ENCODE results near the gene HOXA11. TPM values are rescaled to one million over a fixed set of nuclear protein-coding genes. Genes with fewer than 3 reads are reported as not detected.

Gene HOXA11
- not detected for total RNA-seq

GRCh38 chr7:27185013-27185853 is at the start of gene HOXA11:
TSS of gene HOXA11 (minus strand) at chr7:27185232. CDS start at chr7:27185144, 88 bp downstream.
- Histone ChIP-seq H3K4me3 (ENCODE audit: low read length) (peak within 1 kb of the TSS; percentile 12), H3K9me3 (ENCODE audit: low read depth, low read length) (no peaks in the 10 kb centered on the region), H3K4me1 (ENCODE audit: insufficient read depth, low read length) (peaks cover 57% of the 10 kb centered on the region), H3K27me3 (ENCODE audit: insufficient read depth, low read length) (peaks cover 98% of the 10 kb centered on the region)

GRCh38 chr7:27229448-27229847 is 44.4 kb upstream of the HOXA11 start:
- Histone ChIP-seq H3K4me1 (ENCODE audit: insufficient read depth, low read length) (no peaks in the 10 kb centered on the region), H3K4me3 (ENCODE audit: low read length) (no peak overlapping the region), H3K9me3 (ENCODE audit: low read depth, low read length) (no peaks in the 10 kb centered on the region), H3K27me3 (ENCODE audit: insufficient read depth, low read length) (peaks cover 66% of the 10 kb centered on the region)

DNA sequence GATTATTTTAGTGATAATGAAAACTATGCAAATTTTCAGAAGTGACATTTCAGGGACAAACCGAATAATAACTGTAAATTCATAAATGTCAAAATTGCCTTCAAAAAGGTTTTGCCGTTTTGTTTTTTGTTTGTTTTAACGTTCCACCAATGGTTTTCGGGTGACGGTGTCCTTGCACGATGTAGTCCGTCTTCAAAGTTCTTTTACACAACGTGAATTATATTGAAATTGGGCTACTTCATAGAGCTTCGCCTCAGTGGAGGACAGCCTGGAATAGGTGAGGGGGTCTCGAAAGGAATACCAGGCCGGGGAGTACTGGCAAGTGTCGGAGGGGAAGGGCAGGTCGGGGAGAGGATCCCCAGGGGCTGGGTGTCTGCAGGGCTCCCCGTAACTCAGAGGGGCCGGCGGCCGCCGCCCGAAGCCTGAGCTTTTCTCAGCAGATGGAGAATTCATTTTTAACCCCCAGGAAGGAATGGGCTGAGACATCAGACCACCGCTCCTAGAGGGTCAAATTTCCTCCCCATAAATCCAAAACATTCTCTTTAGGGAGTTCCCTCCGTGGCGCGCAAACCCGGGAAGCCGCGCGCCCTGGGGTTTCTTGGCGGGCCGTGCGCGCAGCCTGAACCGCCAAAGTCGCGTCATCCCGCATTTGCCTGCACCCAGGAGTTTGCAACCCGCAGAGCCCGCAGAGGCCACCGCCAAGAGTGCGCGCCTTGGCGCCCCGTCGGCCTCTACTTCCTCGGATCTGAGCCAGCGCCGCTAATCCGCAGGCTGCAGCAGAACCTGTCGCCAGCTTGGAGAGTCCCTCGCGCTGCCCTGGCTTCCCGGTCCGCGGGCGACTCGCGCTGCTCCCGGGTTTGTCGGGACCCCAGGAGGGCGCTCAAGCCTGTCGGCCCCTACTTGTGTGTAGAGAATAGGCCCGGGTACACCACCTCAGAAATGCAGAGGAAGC is 40.2 kb upstream of the HOXA11 start:
- Histone ChIP-seq H3K4me1 (ENCODE audit: insufficient read depth, low read length) (peaks cover 5% of the 10 kb centered on the region), H3K27me3 (ENCODE audit: insufficient read depth, low read length) (peaks cover 88% of the 10 kb centered on the region), H3K9me3 (ENCODE audit: low read depth, low read length) (no peaks in the 10 kb centered on the region), H3K4me3 (ENCODE audit: low read length) (no peak overlapping the region)

- no peak overlapping the region for H3K4me3 ChIP-seq (ENCODE audit: low read length)
- no peaks in the 10 kb centered on the region for H3K9me3 ChIP-seq (ENCODE audit: low read depth, low read length)
- H3K27me3 ChIP-seq (ENCODE audit: insufficient read depth, low read length) = peaks cover 92% of the 10 kb centered on the region
- peaks cover 6% of the 10 kb centered on the region for H3K4me1 ChIP-seq (ENCODE audit: insufficient read depth, low read length)
Observed at GRCh38 chr7:27223941-27224575, 39.0 kb upstream of the HOXA11 start.

DNA sequence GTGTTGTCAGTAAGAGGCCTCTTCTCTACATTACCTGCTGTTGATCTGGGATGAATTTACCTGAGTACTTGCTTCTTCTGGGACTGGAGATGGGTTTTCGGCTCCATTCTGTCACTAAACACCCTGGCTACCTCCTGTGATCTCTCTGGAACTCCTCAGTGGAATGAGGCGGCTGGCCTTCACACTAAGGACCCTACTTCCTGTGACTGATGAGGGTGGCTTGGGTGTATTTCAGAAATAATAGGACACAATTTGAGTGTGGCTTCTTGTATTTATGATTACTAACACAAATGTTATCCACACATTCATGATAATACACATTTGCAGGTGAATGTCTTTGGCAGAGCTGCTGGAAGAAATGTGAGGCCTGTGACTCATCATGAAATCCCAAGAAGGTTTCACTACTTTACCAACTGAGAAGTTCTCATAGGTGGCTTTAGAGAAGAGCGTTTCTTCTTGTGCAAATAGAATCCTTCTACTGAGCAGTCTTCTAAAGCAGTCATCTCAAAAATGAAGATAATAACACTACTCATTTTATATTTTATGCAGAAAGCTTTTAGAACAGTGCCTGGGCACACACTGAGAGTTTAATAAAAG is 36.3 kb upstream of the HOXA11 start:
- Histone ChIP-seq H3K27me3 (ENCODE audit: insufficient read depth, low read length) (peaks cover 95% of the 10 kb centered on the region), H3K4me3 (ENCODE audit: low read length) (no peak overlapping the region), H3K4me1 (ENCODE audit: insufficient read depth, low read length) (peaks cover 6% of the 10 kb centered on the region), H3K9me3 (ENCODE audit: low read depth, low read length) (no peaks in the 10 kb centered on the region)

- Histone ChIP-seq H3K9me3 (ENCODE audit: low read depth, low read length) (no peaks in the 10 kb centered on the region), H3K27me3 (ENCODE audit: insufficient read depth, low read length) (peaks cover 91% of the 10 kb centered on the region), H3K4me3 (ENCODE audit: low read length) (no peak overlapping the region), H3K4me1 (ENCODE audit: insufficient read depth, low read length) (peaks cover 6% of the 10 kb centered on the region)
Observed at GRCh38 chr7:27220440-27220955, 35.5 kb upstream of the HOXA11 start.

- peaks cover 6% of the 10 kb centered on the region for H3K4me1 ChIP-seq (ENCODE audit: insufficient read depth, low read length)
- H3K27me3 ChIP-seq (ENCODE audit: insufficient read depth, low read length) = peaks cover 91% of the 10 kb centered on the region
- no peaks in the 10 kb centered on the region for H3K9me3 ChIP-seq (ENCODE audit: low read depth, low read length)
- H3K4me3 ChIP-seq (ENCODE audit: low read length) = no peak overlapping the region
Observed at GRCh38 chr7:27219821-27220220, 34.8 kb upstream of the HOXA11 start.

DNA sequence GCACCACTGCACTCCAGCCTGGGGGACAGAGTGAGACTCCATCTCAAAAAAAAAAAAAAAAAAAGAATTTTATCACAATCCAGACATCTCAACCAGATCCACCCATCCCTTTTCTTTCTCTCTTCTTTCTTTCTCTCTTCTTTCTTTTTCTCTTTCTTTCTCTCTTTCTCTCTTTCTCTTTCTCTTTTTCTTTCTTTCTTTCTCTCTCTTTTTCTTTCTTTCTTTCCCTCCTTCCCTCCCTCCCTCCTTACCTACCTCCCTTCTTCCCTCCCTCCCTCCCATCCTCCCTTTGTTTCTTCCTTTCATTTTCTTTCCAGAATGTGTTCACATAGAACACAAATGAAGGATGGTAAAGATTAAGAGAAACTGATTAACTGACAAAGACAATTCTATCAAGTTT is 32.9 kb upstream of the HOXA11 start:
- Histone ChIP-seq H3K4me3 (ENCODE audit: low read length) (no peak overlapping the region), H3K27me3 (ENCODE audit: insufficient read depth, low read length) (peaks cover 91% of the 10 kb centered on the region), H3K9me3 (ENCODE audit: low read depth, low read length) (no peaks in the 10 kb centered on the region), H3K4me1 (ENCODE audit: insufficient read depth, low read length) (peaks cover 6% of the 10 kb centered on the region)

DNA sequence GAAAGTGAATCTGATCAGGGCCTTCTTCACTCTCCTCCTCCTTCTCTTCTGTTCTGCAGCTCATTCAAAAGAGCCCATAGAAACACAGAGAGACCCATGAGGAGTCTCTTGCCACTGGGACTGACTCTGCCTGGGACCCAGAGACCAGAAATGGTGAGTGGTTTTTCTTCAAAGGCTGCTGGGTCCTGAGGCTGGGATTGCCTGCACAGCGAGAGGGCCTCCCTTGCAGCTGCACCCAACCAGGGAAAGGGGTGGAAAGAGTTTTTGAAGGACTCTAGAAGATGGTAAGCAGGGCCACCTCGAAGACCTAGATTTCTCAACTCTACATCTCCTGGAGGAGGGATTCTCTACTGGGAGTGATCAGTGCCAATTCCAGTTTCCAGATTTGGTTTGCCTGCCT is 30.3 kb upstream of the HOXA11 start:
- peaks cover 7% of the 10 kb centered on the region for H3K4me1 ChIP-seq (ENCODE audit: insufficient read depth, low read length)
- no peak overlapping the region for H3K4me3 ChIP-seq (ENCODE audit: low read length)
- H3K9me3 ChIP-seq (ENCODE audit: low read depth, low read length) = no peaks in the 10 kb centered on the region
- H3K27me3 ChIP-seq (ENCODE audit: insufficient read depth, low read length) = peaks cover 91% of the 10 kb centered on the region

DNA sequence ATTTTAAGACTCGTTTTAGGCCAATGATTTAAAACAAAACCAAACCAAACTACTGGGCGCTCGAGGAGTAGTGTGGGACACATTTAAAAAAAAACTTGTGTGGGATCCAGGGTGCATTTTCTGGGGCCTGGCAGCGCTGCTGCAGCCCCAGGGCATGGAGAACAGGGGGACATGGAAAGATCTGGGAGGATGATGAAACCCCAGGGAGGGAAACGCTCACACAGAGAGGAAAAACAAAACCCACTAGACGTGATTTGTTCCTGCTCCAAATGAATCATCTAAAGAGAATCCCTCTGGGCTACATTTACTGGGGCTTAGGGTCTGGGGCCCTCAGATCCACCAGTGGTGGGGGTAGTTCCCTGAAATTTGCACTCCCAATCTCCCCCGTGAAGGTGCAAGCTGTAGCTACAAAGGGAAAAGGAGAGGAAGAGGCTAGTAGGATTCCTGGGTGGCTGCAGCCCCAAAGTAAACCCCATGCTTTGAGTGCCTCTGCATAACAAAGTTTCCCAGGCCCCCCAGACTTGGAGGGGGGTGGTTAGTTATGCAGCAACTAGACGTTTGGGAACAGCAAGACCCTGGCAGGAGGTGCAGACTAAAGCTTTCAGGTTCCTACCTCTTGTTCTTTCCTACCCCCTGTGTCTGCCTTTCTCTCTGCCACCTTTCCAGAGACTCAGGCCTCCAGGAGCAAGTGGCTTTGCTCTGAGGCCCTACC is 29.4 kb upstream of the HOXA11 start:
- H3K9me3 ChIP-seq (ENCODE audit: low read depth, low read length) = no peaks in the 10 kb centered on the region
- peaks cover 8% of the 10 kb centered on the region for H3K4me1 ChIP-seq (ENCODE audit: insufficient read depth, low read length)
- H3K4me3 ChIP-seq (ENCODE audit: low read length) = no peak overlapping the region
- H3K27me3 ChIP-seq (ENCODE audit: insufficient read depth, low read length) = peaks cover 90% of the 10 kb centered on the region

DNA sequence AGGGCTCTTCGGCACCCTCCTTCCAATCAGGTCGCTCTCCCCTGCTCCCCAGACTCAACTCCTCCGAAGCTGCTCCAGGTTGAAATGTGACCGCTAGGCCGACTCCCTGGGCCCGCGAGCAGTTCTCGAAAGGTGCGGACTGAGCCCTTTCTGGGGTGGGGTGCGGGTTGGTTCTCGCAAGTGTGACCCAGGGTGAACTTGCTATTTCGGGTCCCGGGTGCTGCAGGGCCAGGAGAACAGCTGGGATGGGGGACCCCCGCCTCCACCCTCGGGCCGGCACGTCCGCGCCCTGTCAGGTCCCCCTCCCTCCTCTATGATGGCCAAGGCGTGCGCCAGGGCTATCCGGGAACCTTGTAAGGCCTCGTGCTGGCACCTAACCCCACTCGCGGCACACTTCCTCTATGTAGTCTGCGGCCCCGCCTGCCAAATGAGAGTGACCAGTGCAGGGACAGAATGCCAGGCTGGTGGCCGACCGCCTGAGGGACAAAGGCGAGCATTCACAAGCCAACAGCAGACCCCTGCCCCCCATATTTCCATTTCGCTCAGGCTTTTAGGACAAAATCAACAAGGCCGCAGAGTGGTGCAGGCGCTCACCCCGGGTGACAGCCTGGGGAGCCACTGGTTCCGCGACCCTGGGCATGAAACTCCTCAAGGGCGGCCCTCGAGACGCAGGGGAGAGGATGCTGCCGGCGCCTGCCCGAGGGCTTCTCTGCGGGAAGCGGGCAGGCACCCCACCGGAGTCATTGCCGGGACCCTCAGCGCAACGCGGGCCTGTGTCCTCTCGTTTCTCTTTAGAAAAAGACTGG is 28.6 kb upstream of the HOXA11 start:
- Histone ChIP-seq H3K4me1 (ENCODE audit: insufficient read depth, low read length) (peaks cover 8% of the 10 kb centered on the region), H3K27me3 (ENCODE audit: insufficient read depth, low read length) (peaks cover 91% of the 10 kb centered on the region), H3K4me3 (ENCODE audit: low read length) (no peak overlapping the region), H3K9me3 (ENCODE audit: low read depth, low read length) (no peaks in the 10 kb centered on the region)

GRCh38 chr7:27212497-27213432 is 27.7 kb upstream of the HOXA11 start:
- peaks cover 8% of the 10 kb centered on the region for H3K4me1 ChIP-seq (ENCODE audit: insufficient read depth, low read length)
- no peaks in the 10 kb centered on the region for H3K9me3 ChIP-seq (ENCODE audit: low read depth, low read length)
- H3K27me3 ChIP-seq (ENCODE audit: insufficient read depth, low read length) = peaks cover 93% of the 10 kb centered on the region
- no peak overlapping the region for H3K4me3 ChIP-seq (ENCODE audit: low read length)

Data from mononuclear cell (primary cell).